Keratinocyte (primary cell): ENCODE measurements around the gene GLIPR1. TPM values are rescaled to one million over a fixed set of nuclear protein-coding genes. Genes with fewer than 3 reads are reported as not detected.

Experiments used
- DNase-seq: peaks from one replicate; pipeline ENCODE4 v3.0.0-alpha.2; 2011; ENCODE audit warnings: low read depth, missing footprints, low spot score
- FAIRE-seq: peaks from 2 replicates; lab custom pipeline; 2011; peaks lifted over from hg19 to GRCh38; lab: Jason Lieb, UNC
- H2AFZ ChIP-seq: 2 replicates; pipeline ENCODE4 v1.6.0; 2012; ENCODE audit warnings: low read length, control low read depth, inconsistent platforms; ENCODE audit not compliant: control insufficient read depth
- H3K27ac ChIP-seq: 2 replicates; pipeline ENCODE4 v1.5.1; 2011; ENCODE audit warnings: low read length; ENCODE audit not compliant: control insufficient read depth, insufficient read depth
- H3K27me3 ChIP-seq: 3 replicates; pipeline ENCODE4 v1.6.0; 2011; ENCODE audit warnings: low read length; ENCODE audit not compliant: control insufficient read depth, insufficient read depth; ENCODE audit errors: extremely low read depth
- H3K36me3 ChIP-seq, 2 experiments: 2 replicates in 1 of 2; 3 replicates in 1 of 2; pipeline ENCODE4 v1.5.1; 2011; ENCODE audit warnings: low read length in 2 of 2, mild to moderate bottlenecking in 1 of 2; ENCODE audit not compliant: control insufficient read depth in 2 of 2, insufficient read depth in 2 of 2; ENCODE audit errors: extremely low read depth in 1 of 2
- H3K4me1 ChIP-seq: 3 replicates; pipeline ENCODE4 v1.5.1; 2011; ENCODE audit warnings: low read length; ENCODE audit not compliant: control insufficient read depth, insufficient read depth; ENCODE audit errors: extremely low read depth
- H3K4me2 ChIP-seq: 3 replicates; pipeline ENCODE4 v1.6.0; 2011; ENCODE audit warnings: low read depth, low read length; ENCODE audit not compliant: control insufficient read depth, insufficient read depth; ENCODE audit errors: extremely low read depth
- H3K4me3 ChIP-seq, 3 experiments: fragments of 200-600 bp in 1 of 3; sonication (generic) in 1 of 3; 2 replicates in 2 of 3; 3 replicates in 1 of 3; pipeline ENCODE4 v1.5.1; 2011 to 2016; ENCODE audit warnings: low read length in 3 of 3, mild to moderate bottlenecking in 3 of 3, control low read depth in 2 of 3, inconsistent platforms in 1 of 3, low read depth in 1 of 3, mixed read lengths in 1 of 3, mixed run types in 1 of 3, moderate library complexity in 1 of 3; ENCODE audit not compliant: control insufficient read depth in 2 of 3, insufficient read depth in 2 of 3; ENCODE audit errors: extremely low read depth in 1 of 3
- H3K79me2 ChIP-seq: 2 replicates; pipeline ENCODE4 v1.6.0; 2012; ENCODE audit warnings: low read length; ENCODE audit not compliant: control insufficient read depth, insufficient read depth
- H3K9ac ChIP-seq: 3 replicates; pipeline ENCODE4 v1.6.0; 2011; ENCODE audit warnings: low read length; ENCODE audit not compliant: control insufficient read depth, insufficient read depth; ENCODE audit errors: extremely low read depth
- H3K9me1 ChIP-seq: 3 replicates; pipeline ENCODE4 v1.6.0; 2011; ENCODE audit warnings: low read length; ENCODE audit not compliant: control insufficient read depth, insufficient read depth; ENCODE audit errors: extremely low read depth
- H3K9me3 ChIP-seq: 2 replicates; pipeline ENCODE4 v1.5.1; 2012; ENCODE audit warnings: low read depth, low read length; ENCODE audit not compliant: control insufficient read depth
- H4K20me1 ChIP-seq: 3 replicates; pipeline ENCODE4 v1.6.0; 2011; ENCODE audit warnings: low read length; ENCODE audit not compliant: control insufficient read depth, insufficient read depth; ENCODE audit errors: extremely low read depth
- CTCF ChIP-seq, 3 experiments: IDR thresholded peaks in 1 of 3; conservative IDR thresholded peaks in 1 of 3; optimal IDR thresholded peaks in 1 of 3; 2 replicates in 2 of 3; 3 replicates in 1 of 3; pipeline versions ENCODE3 to v1.5.1; 2011; ENCODE audit warnings: low read length in 3 of 3, mild to moderate bottlenecking in 3 of 3, moderate library complexity in 2 of 3, control low read depth in 1 of 3, inconsistent platforms in 1 of 3; ENCODE audit not compliant: insufficient read depth in 2 of 3; ENCODE audit errors: extremely low read depth in 1 of 3
- EZH2 ChIP-seq: IDR thresholded peaks from one replicate; pipeline ENCODE4 v1.6.1; 2012; ENCODE audit warnings: inconsistent platforms, mild to moderate bottlenecking, low read length, moderate library complexity
- dilution Hi-C: fragments of 300-500 bp; cut with MboI; formaldehyde crosslinking; loops from one replicate; pipeline ENCODE4 v1.7.0; 2020; ENCODE audit warnings: low sequenced_read_pairs; ENCODE audit not compliant: extremely low pct_ligation_motif_present
- polyA plus RNA-seq, 5 experiments: library from polyadenylated mRNA; depleted of rRNA in 3 of 5; stranded (reverse) in 3 of 5; stranded (forward) in 1 of 5; unstranded in 1 of 5; fragments of >200 nt; gene quantifications; 1 replicate in 1 of 5; 2 replicates in 3 of 5; 3 replicates in 1 of 5; pipeline versions ENCODE4 v1.2.1 to v1.2.3, GENCODE V29; 2011 to 2012; ENCODE audit warnings: missing spikeins in 2 of 5, low read depth in 1 of 5, low replicate concordance in 1 of 5

The GLIPR1 gene
- polyA plus RNA-seq, 1 donor (not counting 4 experiments of a cell fraction or from before 2014, with no cell fraction given) = 10.2 TPM

GRCh38 chr12:75528272-75528671 lies 47.7 kb downstream of the GLIPR1 start:
- dilution Hi-C loops = no loop called here
- DNase-seq (no peak), FAIRE-seq (no peak)
- no peak overlapping the region for H3K27ac ChIP-seq
- no peaks in the 10 kb centered on the region for H3K36me3 ChIP-seq
- no peaks in the 10 kb centered on the region for H3K9me1 ChIP-seq
- no peaks in the 10 kb centered on the region for H3K79me2 ChIP-seq
- no peak overlapping the region for H3K9ac ChIP-seq
- H3K4me2 ChIP-seq = no peak overlapping the region
- H3K27me3 ChIP-seq = no peaks in the 10 kb centered on the region
- no peaks in the 10 kb centered on the region for H3K4me1 ChIP-seq
- no peaks in the 10 kb centered on the region for H4K20me1 ChIP-seq
- no peaks in the 10 kb centered on the region for H3K9me3 ChIP-seq
- H2AFZ ChIP-seq = peak overlapping the region; percentile 38
- H3K4me3 ChIP-seq = no peak overlapping the region
- TF ChIP-seq CTCF (optimal IDR thresholded peaks at IDR 0.05 in 1 of 3, IDR thresholded peaks at IDR 0.05 in 1 of 3, conservative IDR thresholded peaks at IDR 0.05 in 1 of 3; ENCODE audit: extremely low read depth in 1 of 3, insufficient read depth in 2 of 3, low read length in 3 of 3) (no peak), EZH2 (no peak)

GRCh38 chr12:75528692-75529091 lies 48.1 kb downstream of the GLIPR1 start:
- Histone ChIP-seq H3K9me1 (no peaks in the 10 kb centered on the region), H3K9ac (no peak overlapping the region), H4K20me1 (no peaks in the 10 kb centered on the region), H3K4me1 (no peaks in the 10 kb centered on the region), H3K27me3 (no peaks in the 10 kb centered on the region), H3K9me3 (no peaks in the 10 kb centered on the region), H3K4me2 (no peak overlapping the region), H3K27ac (no peak overlapping the region), H2AFZ (no peak overlapping the region), H3K79me2 (no peaks in the 10 kb centered on the region), H3K4me3 (no peak overlapping the region), H3K36me3 (no peaks in the 10 kb centered on the region)
- FAIRE-seq (no peak), DNase-seq (no peak)
- no peak for TF ChIP-seq CTCF (optimal IDR thresholded peaks at IDR 0.05 in 1 of 3, IDR thresholded peaks at IDR 0.05 in 1 of 3, conservative IDR thresholded peaks at IDR 0.05 in 1 of 3; ENCODE audit: extremely low read depth in 1 of 3, insufficient read depth in 2 of 3, low read length in 3 of 3)
- TF ChIP-seq EZH2 = no peak
- dilution Hi-C loops = no loop called here
